ENCODE results near the gene VDR.

The VDR gene

GRCh38 chr12:47885012-47885501 is 19.7 kb downstream of the VDR start:
- 0 out of 2 replicates have a peak, but pooled peaks cover 3% of the 10 kb centered on the region for H3K36me3 ChIP-seq (replicated peaks; ENCODE audit: insufficient read depth, low read length)
- no peaks in the 10 kb centered on the region for H3K9me3 ChIP-seq (replicated peaks; ENCODE audit: insufficient read depth, low read length)
- no peak overlapping the region for H2AFZ ChIP-seq (ENCODE audit: low read length)
- peak overlapping the region; percentile 87; the same call in 1 of the 2 replicates for H3K4me2 ChIP-seq (ENCODE audit: low read depth, low read length)
- H3K27me3 ChIP-seq (replicated peaks; ENCODE audit: insufficient read depth, low read length) = no peaks in the 10 kb centered on the region
- no peak overlapping the region for H3K27ac ChIP-seq (ENCODE audit: low read length)
- H3K4me3 ChIP-seq (ENCODE audit: low read length) = no peak overlapping the region
- H3K9me2 ChIP-seq (replicated peaks; ENCODE audit: insufficient read depth, low read length) = no peaks in the 10 kb centered on the region
- H4K20me1 ChIP-seq (ENCODE audit: insufficient read depth, low read length) = no peaks in the 10 kb centered on the region
- H3F3A ChIP-seq (ENCODE audit: insufficient read depth, low read length) = peaks cover 4% of the 10 kb centered on the region; the same call in 1 of the 2 replicates
- peaks cover 95% of the 10 kb centered on the region for H3K79me2 ChIP-seq (ENCODE audit: low read length)
- no peak overlapping the region for H3K9ac ChIP-seq (ENCODE audit: low read length)
- H3K4me1 ChIP-seq (ENCODE audit: low read length) = peaks cover 63% of the 10 kb centered on the region
- no peak for DNase-seq
- TF ChIP-seq EZH2 (optimal IDR thresholded peaks at IDR 0.05; ENCODE audit: low read depth, low read length) (no peak), EZH2phosphoT487 (IDR thresholded peaks at IDR 0.05; ENCODE audit: low read length) (no peak)

GRCh38 chr12:47884501-47884900 is 20.3 kb downstream of the VDR start:
- Histone ChIP-seq H3K4me3 (ENCODE audit: low read length) (no peak overlapping the region), H4K20me1 (ENCODE audit: insufficient read depth, low read length) (no peaks in the 10 kb centered on the region), H3K36me3 (replicated peaks; ENCODE audit: insufficient read depth, low read length) (0 out of 2 replicates have a peak, but pooled peaks cover 3% of the 10 kb centered on the region), H3K27me3 (replicated peaks; ENCODE audit: insufficient read depth, low read length) (no peaks in the 10 kb centered on the region), H3K9me3 (replicated peaks; ENCODE audit: insufficient read depth, low read length) (no peaks in the 10 kb centered on the region), H3K27ac (ENCODE audit: low read length) (peak overlapping the region; percentile 87; the same call in 1 of the 2 replicates), H3K79me2 (ENCODE audit: low read length) (peaks cover 95% of the 10 kb centered on the region), H3K4me2 (ENCODE audit: low read depth, low read length) (peak overlapping the region; percentile 87; the same call in 1 of the 2 replicates), H3K9ac (ENCODE audit: low read length) (no peak overlapping the region), H3K4me1 (ENCODE audit: low read length) (peaks cover 57% of the 10 kb centered on the region), H3F3A (ENCODE audit: insufficient read depth, low read length) (peaks cover 4% of the 10 kb centered on the region; the same call in 1 of the 2 replicates), H3K9me2 (replicated peaks; ENCODE audit: insufficient read depth, low read length) (no peaks in the 10 kb centered on the region), H2AFZ (ENCODE audit: low read length) (no peak overlapping the region)
- TF ChIP-seq EZH2phosphoT487 (IDR thresholded peaks at IDR 0.05; ENCODE audit: low read length) (no peak), EZH2 (optimal IDR thresholded peaks at IDR 0.05; ENCODE audit: low read depth, low read length) (no peak), CTCF (IDR thresholded peaks at IDR 0.05; ENCODE audit: low read length) (no peak)
- no peak for DNase-seq

- Histone ChIP-seq H3K4me1 (ENCODE audit: low read length) (peaks cover 50% of the 10 kb centered on the region), H3K9me3 (replicated peaks; ENCODE audit: insufficient read depth, low read length) (no peaks in the 10 kb centered on the region), H4K20me1 (ENCODE audit: insufficient read depth, low read length) (no peaks in the 10 kb centered on the region), H3K79me2 (ENCODE audit: low read length) (peaks cover 92% of the 10 kb centered on the region), H2AFZ (ENCODE audit: low read length) (no peak overlapping the region), H3K9me2 (replicated peaks; ENCODE audit: insufficient read depth, low read length) (no peaks in the 10 kb centered on the region), H3K27ac (ENCODE audit: low read length) (peak overlapping the region; percentile 87), H3K4me2 (ENCODE audit: low read depth, low read length) (peak overlapping the region; percentile 87), H3K4me3 (ENCODE audit: low read length) (peak overlapping the region; percentile 33), H3F3A (ENCODE audit: insufficient read depth, low read length) (peaks cover 4% of the 10 kb centered on the region; the same call in 1 of the 2 replicates), H3K27me3 (replicated peaks; ENCODE audit: insufficient read depth, low read length) (no peaks in the 10 kb centered on the region), H3K36me3 (replicated peaks; ENCODE audit: insufficient read depth, low read length) (0 out of 2 replicates have a peak, but pooled peaks cover 3% of the 10 kb centered on the region), H3K9ac (ENCODE audit: low read length) (peak overlapping the region; percentile 57; the same call in 1 of the 2 replicates)
- TF ChIP-seq EZH2 (optimal IDR thresholded peaks at IDR 0.05; ENCODE audit: low read depth, low read length) = no peak
- no peak for TF ChIP-seq CTCF (IDR thresholded peaks at IDR 0.05; ENCODE audit: low read length)
- DNase-seq = no peak
These were observed 21.1 kb downstream of the VDR start for GRCh38 chr12:47883663-47884195.
